WTC11 (cell line): ENCODE results near the gene KRTAP10-6.
A peak's percentile ranks its signal among the peaks of the same experiment; 100 is the strongest.

ENCODE experiments used
- CTCF ChIP-seq: fragments of 200-600 bp; IDR thresholded peaks from 2 replicates; pipeline ENCODE4 v1.8.0; 2022; ENCODE audit warnings: antibody characterized with exemption
- IRF2 ChIP-seq: sonication (generic); formaldehyde crosslinking; IDR thresholded peaks from 2 replicates; pipeline ENCODE4 v1.8.0; 2022; ENCODE audit warnings: low read depth, missing genetic modification reagents, borderline replicate concordance
- SP1 ChIP-seq: sonication (generic); formaldehyde crosslinking; conservative IDR thresholded peaks from 2 replicates; pipeline ENCODE4 v1.8.1; 2022; ENCODE audit warnings: missing genetic modification reagents
- TP53 ChIP-seq: sonication (generic); formaldehyde crosslinking; IDR thresholded peaks from 2 replicates; pipeline ENCODE4 v1.8.1; 2023; ENCODE audit warnings: mild to moderate bottlenecking, missing genetic modification reagents
- USF2 ChIP-seq: sonication (generic); formaldehyde crosslinking; IDR thresholded peaks from 2 replicates; pipeline ENCODE4 v1.8.1; 2023; ENCODE audit warnings: mild to moderate bottlenecking, missing genetic modification reagents, moderate library complexity
- TF ChIP-seq, protein P1 (sequence below): sonication (generic); formaldehyde crosslinking; IDR thresholded peaks from 2 replicates; pipeline ENCODE4 v1.8.1; 2022; ENCODE audit warnings: mild to moderate bottlenecking, moderate library complexity, missing genetic modification reagents
- TF ChIP-seq, protein P2 (sequence below): sonication (generic); formaldehyde crosslinking; IDR thresholded peaks from 2 replicates; pipeline ENCODE4 v1.8.0; 2022; ENCODE audit warnings: mild to moderate bottlenecking, missing genetic modification reagents

DNA sequence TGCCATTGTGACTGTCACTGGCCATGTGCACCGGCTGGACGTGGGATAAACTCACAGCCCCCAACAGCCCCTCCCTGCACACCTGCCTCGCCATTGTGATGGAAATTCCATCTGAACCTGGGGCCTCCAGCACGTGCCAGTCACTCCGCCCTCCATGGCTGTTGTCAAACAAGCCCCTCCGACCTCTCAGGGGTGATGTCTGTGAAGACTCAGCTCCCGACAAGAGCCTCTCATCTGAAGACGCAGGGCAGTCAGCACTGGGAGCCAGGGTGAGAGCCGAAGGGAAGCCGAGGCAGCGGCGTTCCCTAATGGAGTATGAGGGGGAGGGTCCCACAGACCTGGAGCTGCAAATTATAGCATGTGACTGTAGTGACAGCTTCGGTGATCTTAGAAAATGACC, 39.6 kb downstream of the KRTAP10-6 start:
- TF ChIP-seq USF2 = no peak
- no peak for TF ChIP-seq TP53 (CRISPR knock-in tag)
- TF ChIP-seq SP1 (CRISPR knock-in tag) = no peak
- TF ChIP-seq, protein P1, sequence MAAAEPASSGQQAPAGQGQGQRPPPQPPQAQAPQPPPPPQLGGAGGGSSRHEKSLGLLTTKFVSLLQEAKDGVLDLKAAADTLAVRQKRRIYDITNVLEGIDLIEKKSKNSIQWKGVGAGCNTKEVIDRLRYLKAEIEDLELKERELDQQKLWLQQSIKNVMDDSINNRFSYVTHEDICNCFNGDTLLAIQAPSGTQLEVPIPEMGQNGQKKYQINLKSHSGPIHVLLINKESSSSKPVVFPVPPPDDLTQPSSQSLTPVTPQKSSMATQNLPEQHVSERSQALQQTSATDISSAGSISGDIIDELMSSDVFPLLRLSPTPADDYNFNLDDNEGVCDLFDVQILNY (CRISPR knock-in tag) = no peak
- TF ChIP-seq CTCF = no peak
- TF ChIP-seq, protein P2, sequence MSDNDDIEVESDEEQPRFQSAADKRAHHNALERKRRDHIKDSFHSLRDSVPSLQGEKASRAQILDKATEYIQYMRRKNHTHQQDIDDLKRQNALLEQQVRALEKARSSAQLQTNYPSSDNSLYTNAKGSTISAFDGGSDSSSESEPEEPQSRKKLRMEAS (CRISPR knock-in tag) = peak; percentile 88
- no peak for TF ChIP-seq IRF2 (CRISPR knock-in tag)
